Activated B cell treated with CpG ODN at 0.5 μM for 24 hours (primary cell): ENCODE data around the gene NPVF. TPM values are rescaled to one million over a fixed set of nuclear protein-coding genes. Genes with fewer than 3 reads are reported as not detected.
A peak's percentile ranks its signal among the peaks of the same experiment; 100 is the strongest.

Experiments used
- ATAC-seq: fragments of 200-7000 bp; cut with Tn5 transposase; one replicate; pipeline ENCODE4 v1.10.0; 2021; ENCODE audit warnings: low read depth, mild to moderate bottlenecking, moderate library complexity
- CTCF ChIA-PET: fragments of 350-600 bp; sonication (Branson Sonifier 250); formaldehyde crosslinking; loops from one replicate; lab custom pipeline; 2021; ENCODE audit warnings: antibody characterized with exemption; lab: Charles Lee
- POLR2A ChIA-PET: fragments of 350-600 bp; sonication (Branson Sonifier 250); formaldehyde crosslinking; loops from one replicate; lab custom pipeline; 2021; ENCODE audit warnings: antibody characterized with exemption; lab: Charles Lee
- DNase-seq: peaks from one replicate; pipeline ENCODE4 v3.0.0; 2022
- H3K27ac Mint-ChIP-seq: one replicate; pipeline ENCODE4 v1.8.0; 2020; ENCODE audit warnings: mixed read lengths
- H3K27me3 Mint-ChIP-seq: one replicate; pipeline ENCODE4 v1.8.0; 2021; ENCODE audit warnings: mixed read lengths
- H3K36me3 Mint-ChIP-seq: one replicate; pipeline ENCODE4 v1.8.0; 2021; ENCODE audit warnings: low read depth, mixed read lengths
- H3K4me1 Mint-ChIP-seq: one replicate; pipeline ENCODE4 v1.8.0; 2021; ENCODE audit warnings: mixed read lengths
- H3K4me3 Mint-ChIP-seq: one replicate; pipeline ENCODE4 v1.8.0; 2020; ENCODE audit warnings: mild to moderate bottlenecking, mixed read lengths
- H3K9me3 Mint-ChIP-seq: one replicate; pipeline ENCODE4 v1.8.0; 2020; ENCODE audit warnings: mixed read lengths
- intact Hi-C: fragments of 100-400 bp; cut with micrococcal nuclease; formaldehyde crosslinking; loops from one replicate; pipeline ENCODE4 v1.15.1; 2024
- total RNA-seq: library from RNA; stranded (reverse); gene quantifications from 2 replicates; pipeline ENCODE4 v1.2.3, GENCODE V29; 2022
- TF ChIP-seq, protein P1 (sequence below): fragments of 200-600 bp; IDR thresholded peaks from one replicate; pipeline ENCODE4 v1.8.0; 2022; ENCODE audit warnings: antibody characterized with exemption, mild to moderate bottlenecking

Gene NPVF
- total RNA-seq, 1 donor from 2014 or later: not detected

GRCh38 chr7:25260862-25261494, 32.7 kb upstream of the NPVF start:
- ATAC-seq (no peak), DNase-seq (no peak)
- H3K36me3 Mint-ChIP-seq: no peaks in the 10 kb centered on the region
- no peak overlapping the region for H3K4me3 Mint-ChIP-seq
- no peak overlapping the region for H3K27ac Mint-ChIP-seq
- CTCF ChIA-PET: interaction anchor here (1.0 to 6.7 kb wide), 2 partner anchors 306 to 314 kb away, joined by 3 to 112 read pairs; no protein-coding TSS in a partner anchor
- peaks cover 9% of the 10 kb centered on the region for H3K4me1 Mint-ChIP-seq
- peaks cover 37% of the 10 kb centered on the region for H3K27me3 Mint-ChIP-seq
- TF ChIP-seq, protein P1, sequence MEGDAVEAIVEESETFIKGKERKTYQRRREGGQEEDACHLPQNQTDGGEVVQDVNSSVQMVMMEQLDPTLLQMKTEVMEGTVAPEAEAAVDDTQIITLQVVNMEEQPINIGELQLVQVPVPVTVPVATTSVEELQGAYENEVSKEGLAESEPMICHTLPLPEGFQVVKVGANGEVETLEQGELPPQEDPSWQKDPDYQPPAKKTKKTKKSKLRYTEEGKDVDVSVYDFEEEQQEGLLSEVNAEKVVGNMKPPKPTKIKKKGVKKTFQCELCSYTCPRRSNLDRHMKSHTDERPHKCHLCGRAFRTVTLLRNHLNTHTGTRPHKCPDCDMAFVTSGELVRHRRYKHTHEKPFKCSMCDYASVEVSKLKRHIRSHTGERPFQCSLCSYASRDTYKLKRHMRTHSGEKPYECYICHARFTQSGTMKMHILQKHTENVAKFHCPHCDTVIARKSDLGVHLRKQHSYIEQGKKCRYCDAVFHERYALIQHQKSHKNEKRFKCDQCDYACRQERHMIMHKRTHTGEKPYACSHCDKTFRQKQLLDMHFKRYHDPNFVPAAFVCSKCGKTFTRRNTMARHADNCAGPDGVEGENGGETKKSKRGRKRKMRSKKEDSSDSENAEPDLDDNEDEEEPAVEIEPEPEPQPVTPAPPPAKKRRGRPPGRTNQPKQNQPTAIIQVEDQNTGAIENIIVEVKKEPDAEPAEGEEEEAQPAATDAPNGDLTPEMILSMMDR: no peak
- no peaks in the 10 kb centered on the region for H3K9me3 Mint-ChIP-seq
- POLR2A ChIA-PET: no interaction called here
- intact Hi-C loops: no loop called here

DNA sequence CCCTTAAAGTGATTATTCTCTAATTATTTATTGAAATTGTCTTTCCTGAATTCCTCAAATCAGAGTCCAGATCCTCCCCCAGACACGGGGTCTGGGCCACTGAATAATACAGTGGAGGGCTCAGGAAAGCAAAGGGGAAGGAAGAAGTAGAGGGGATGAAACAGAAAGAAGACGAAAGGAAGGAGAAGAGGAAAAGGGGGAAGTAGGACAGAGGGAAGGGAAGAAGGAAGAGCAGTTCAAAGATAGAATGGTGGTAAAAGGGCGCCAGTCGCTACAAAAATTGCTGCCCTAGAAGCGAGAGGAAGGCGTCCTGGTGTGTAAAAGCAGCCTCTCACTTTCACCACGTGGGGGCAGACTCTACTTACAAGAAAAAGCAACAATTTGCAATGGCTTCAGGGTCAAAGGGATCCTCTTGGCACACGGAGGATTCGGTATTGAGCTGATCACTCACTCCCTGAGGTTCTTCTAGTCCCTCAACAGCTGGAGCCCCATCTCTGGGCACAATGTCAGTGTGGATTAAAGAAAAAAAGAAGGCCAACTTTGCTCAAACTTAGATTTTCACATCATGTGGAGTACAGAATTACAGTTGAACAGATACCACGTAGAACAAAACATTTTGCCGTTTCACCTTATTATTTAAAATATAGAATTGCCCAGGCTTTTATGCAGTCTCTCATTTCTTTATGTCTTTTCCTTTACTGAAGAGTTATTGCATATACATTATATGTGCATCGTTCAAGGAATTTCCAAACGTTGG, 31.4 kb upstream of the NPVF start:
- no peak overlapping the region for H3K27ac Mint-ChIP-seq
- intact Hi-C loops: loop anchor here (1.0 to 2.0 kb wide), 4 partner anchors 130 to 1901 kb away; no protein-coding TSS in a partner anchor
- CTCF ChIA-PET: interaction anchor here (0.6 to 6.7 kb wide), 11 partner anchors 10 to 592 kb away, joined by 3 to 112 read pairs (median 4); no protein-coding TSS in a partner anchor
- H3K4me1 Mint-ChIP-seq: peaks cover 9% of the 10 kb centered on the region
- TF ChIP-seq, protein P1: peak; percentile 62
- POLR2A ChIA-PET: no interaction called here
- H3K36me3 Mint-ChIP-seq: no peaks in the 10 kb centered on the region
- ATAC-seq: peak; percentile 64
- no peak overlapping the region for H3K4me3 Mint-ChIP-seq
- H3K9me3 Mint-ChIP-seq: no peaks in the 10 kb centered on the region
- peaks cover 36% of the 10 kb centered on the region for H3K27me3 Mint-ChIP-seq
- DNase-seq: no peak

- Mint-ChIP-seq H3K27me3 (peaks cover 16% of the 10 kb centered on the region), H3K4me1 (peaks cover 8% of the 10 kb centered on the region), H3K36me3 (no peaks in the 10 kb centered on the region), H3K9me3 (no peaks in the 10 kb centered on the region), H3K4me3 (no peak overlapping the region), H3K27ac (no peak overlapping the region)
- intact Hi-C loops: no loop called here
- DNase-seq (no peak), ATAC-seq (no peak)
- TF ChIP-seq, protein P1: no peak
- POLR2A ChIA-PET: no interaction called here
- CTCF ChIA-PET: interaction anchor here (0.7 to 6.7 kb wide), 3 partner anchors 139 to 310 kb away, joined by 3 to 112 read pairs (median 3); no protein-coding TSS in a partner anchor
Observed at GRCh38 chr7:25256333-25256819, 28.1 kb upstream of the NPVF start.

- DNase-seq: no peak
- no peak overlapping the region for H3K4me3 Mint-ChIP-seq
- no peaks in the 10 kb centered on the region for H3K9me3 Mint-ChIP-seq
- TF ChIP-seq, protein P1: no peak
- H3K27ac Mint-ChIP-seq: no peak overlapping the region
- peaks cover 16% of the 10 kb centered on the region for H3K27me3 Mint-ChIP-seq
- CTCF ChIA-PET: interaction anchor here (0.7 to 6.7 kb wide), 3 partner anchors 28 to 311 kb away, joined by 3 to 112 read pairs (median 3); no protein-coding TSS in a partner anchor
- no peak for ATAC-seq
- POLR2A ChIA-PET: no interaction called here
- intact Hi-C loops: no loop called here
- no peaks in the 10 kb centered on the region for H3K36me3 Mint-ChIP-seq
- H3K4me1 Mint-ChIP-seq: peaks cover 2% of the 10 kb centered on the region
Observed at GRCh38 chr7:25255611-25256332, 27.5 kb upstream of the NPVF start.
